HG03442 (cell line): ENCODE data around the gene STK32A.

Experiments used
- ATAC-seq: cut with Tn5 transposase; IDR thresholded peaks from one replicate; pipeline ENCODE4 v1.9.1; 2021; ENCODE audit warnings: mild to moderate bottlenecking, moderate library complexity; ENCODE audit not compliant: unreplicated experiment

The STK32A gene

GRCh38 chr5:147388184-147389108 is 153.6 kb downstream of the STK32A start:
- ATAC-seq: no peak

GRCh38 chr5:147390654-147391225 is 155.9 kb downstream of the STK32A start:
- ATAC-seq: no peak

GRCh38 chr5:147391781-147392180 is 157.0 kb downstream of the STK32A start:
- ATAC-seq: peak; percentile 98

- ATAC-seq: no peak
Observed at GRCh38 chr5:147393874-147394672, 159.2 kb downstream of the STK32A start.

- no peak for ATAC-seq
Observed at GRCh38 chr5:147396070-147396823, 161.4 kb downstream of the STK32A start.

GRCh38 chr5:147397616-147398015 is 162.8 kb downstream of the STK32A start:
- no peak for ATAC-seq

- no peak for ATAC-seq
Observed at GRCh38 chr5:147398860-147399259, 164.0 kb downstream of the STK32A start.

- no peak for ATAC-seq
Observed at GRCh38 chr5:147400126-147400809, 165.4 kb downstream of the STK32A start.

GRCh38 chr5:147400881-147401280 is 166.1 kb downstream of the STK32A start:
- no peak for ATAC-seq

GRCh38 chr5:147403651-147404640 is 169.1 kb downstream of the STK32A start:
- peak; percentile 92 for ATAC-seq

- peak; percentile 20 for ATAC-seq
Observed at GRCh38 chr5:147404706-147405105, 169.9 kb downstream of the STK32A start.

GRCh38 chr5:147406636-147407035 is 171.8 kb downstream of the STK32A start:
- ATAC-seq: no peak

- ATAC-seq: no peak
Observed at GRCh38 chr5:147407094-147407681, 172.4 kb downstream of the STK32A start.

- ATAC-seq: no peak
Observed at GRCh38 chr5:147408980-147409379, 174.2 kb downstream of the STK32A start.

GRCh38 chr5:147410496-147411358 is 175.9 kb downstream of the STK32A start:
- no peak for ATAC-seq

GRCh38 chr5:147411359-147412319 is 176.8 kb downstream of the STK32A start:
- no peak for ATAC-seq
